ENCODE data around the gene PHLDB1. TPM values are rescaled to one million over a fixed set of nuclear protein-coding genes. Genes with fewer than 3 reads are reported as not detected.
"Not testable (repeated sequence)": the region's sequence is repeated elsewhere in the genome, so short reads cannot be mapped to it uniquely, and the experiment has no call there.

Gene PHLDB1
- polyA plus RNA-seq, 1 experiment: 83.0 TPM

GRCh38 chr11:118596224-118597146 is 10.9 kb upstream of the PHLDB1 start:
- H3K27ac ChIP-seq (ENCODE audit: low read depth, low read length): no peak overlapping the region
- ChIA-PET CTCF (no interaction called here), POLR2A (interaction anchor here (1.7 kb wide), 1 partner anchor 9 kb away, joined by 11 read pairs; no protein-coding TSS in a partner anchor)
- no peaks in the 10 kb centered on the region for H3K9me3 ChIP-seq (ENCODE audit: control insufficient read depth, insufficient read depth, low read length)
- H3K27me3 ChIP-seq (ENCODE audit: control insufficient read depth, insufficient read depth, low read length): no peaks in the 10 kb centered on the region
- no peak for DNase-seq (ENCODE audit: low read depth, low spot score)
- TF ChIP-seq, protein P1, sequence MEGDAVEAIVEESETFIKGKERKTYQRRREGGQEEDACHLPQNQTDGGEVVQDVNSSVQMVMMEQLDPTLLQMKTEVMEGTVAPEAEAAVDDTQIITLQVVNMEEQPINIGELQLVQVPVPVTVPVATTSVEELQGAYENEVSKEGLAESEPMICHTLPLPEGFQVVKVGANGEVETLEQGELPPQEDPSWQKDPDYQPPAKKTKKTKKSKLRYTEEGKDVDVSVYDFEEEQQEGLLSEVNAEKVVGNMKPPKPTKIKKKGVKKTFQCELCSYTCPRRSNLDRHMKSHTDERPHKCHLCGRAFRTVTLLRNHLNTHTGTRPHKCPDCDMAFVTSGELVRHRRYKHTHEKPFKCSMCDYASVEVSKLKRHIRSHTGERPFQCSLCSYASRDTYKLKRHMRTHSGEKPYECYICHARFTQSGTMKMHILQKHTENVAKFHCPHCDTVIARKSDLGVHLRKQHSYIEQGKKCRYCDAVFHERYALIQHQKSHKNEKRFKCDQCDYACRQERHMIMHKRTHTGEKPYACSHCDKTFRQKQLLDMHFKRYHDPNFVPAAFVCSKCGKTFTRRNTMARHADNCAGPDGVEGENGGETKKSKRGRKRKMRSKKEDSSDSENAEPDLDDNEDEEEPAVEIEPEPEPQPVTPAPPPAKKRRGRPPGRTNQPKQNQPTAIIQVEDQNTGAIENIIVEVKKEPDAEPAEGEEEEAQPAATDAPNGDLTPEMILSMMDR (IDR thresholded peaks at IDR 0.05; ENCODE audit: low read depth, low read length): no peak
- H3K4me3 ChIP-seq (ENCODE audit: low read depth, low read length): no peak overlapping the region

GRCh38 chr11:118597556-118597955 is 9.9 kb upstream of the PHLDB1 start:
- no peaks in the 10 kb centered on the region for H3K27me3 ChIP-seq (ENCODE audit: control insufficient read depth, insufficient read depth, low read length)
- ChIA-PET CTCF (interaction anchor here (1.3 to 1.5 kb wide), 3 partner anchors 13 to 63 kb away, joined by 3 to 4 read pairs (median 3); no protein-coding TSS in a partner anchor), POLR2A (interaction anchor here (1.0 kb wide), 1 partner anchor 24 kb away, joined by 3 read pairs; no protein-coding TSS in a partner anchor)
- TF ChIP-seq, protein P1 (IDR thresholded peaks at IDR 0.05; ENCODE audit: low read depth, low read length): no peak
- H3K4me3 ChIP-seq (ENCODE audit: low read depth, low read length): no peak overlapping the region
- H3K27ac ChIP-seq (ENCODE audit: low read depth, low read length): no peak overlapping the region
- no peak for DNase-seq (ENCODE audit: low read depth, low spot score)
- no peaks in the 10 kb centered on the region for H3K9me3 ChIP-seq (ENCODE audit: control insufficient read depth, insufficient read depth, low read length)

GRCh38 chr11:118602331-118602730 is 5.1 kb upstream of the PHLDB1 start:
- no peak for DNase-seq (ENCODE audit: low read depth, low spot score)
- H3K27me3 ChIP-seq (ENCODE audit: control insufficient read depth, insufficient read depth, low read length): no peaks in the 10 kb centered on the region
- CTCF ChIA-PET: interaction anchor here (1.4 kb wide), 1 partner anchor 10 kb away, joined by 4 read pairs; no protein-coding TSS in a partner anchor

GRCh38 chr11:118603709-118604108 is 3.7 kb upstream of the PHLDB1 start:
- H3K27me3 ChIP-seq (ENCODE audit: control insufficient read depth, insufficient read depth, low read length); DNase-seq (ENCODE audit: low read depth, low spot score); H3K27ac ChIP-seq (ENCODE audit: low read depth, low read length); H3K4me3 ChIP-seq (ENCODE audit: low read depth, low read length); H3K9me3 ChIP-seq (ENCODE audit: control insufficient read depth, insufficient read depth, low read length): not testable (repeated sequence)
- ChIA-PET POLR2A (interaction anchor here (0.9 to 7.0 kb wide), 2 partner anchors 9 to 16 kb away, joined by 3 to 140 read pairs; no protein-coding TSS in a partner anchor), CTCF (interaction anchor here (4.8 kb wide), 1 partner anchor 9 kb away, joined by 40 read pairs; no protein-coding TSS in a partner anchor)

More at GRCh38 chr11:118602331-118602730, 5.1 kb upstream of the PHLDB1 start:
- POLR2A ChIA-PET: no interaction called here
- H3K27ac ChIP-seq (ENCODE audit: low read depth, low read length): no peak overlapping the region
- TF ChIP-seq, protein P1 (IDR thresholded peaks at IDR 0.05; ENCODE audit: low read depth, low read length): no peak
- H3K9me3 ChIP-seq (ENCODE audit: control insufficient read depth, insufficient read depth, low read length): no peaks in the 10 kb centered on the region
- no peak overlapping the region for H3K4me3 ChIP-seq (ENCODE audit: low read depth, low read length)

- H3K27ac ChIP-seq (ENCODE audit: low read depth, low read length): peak overlapping the region; percentile 82
- ChIA-PET CTCF (interaction anchor here (1.5 to 4.8 kb wide), 3 partner anchors 9 to 54 kb away, joined by 5 to 40 read pairs (median 12); no protein-coding TSS in a partner anchor), POLR2A (interaction anchor here (0.5 to 7.0 kb wide), 5 partner anchors 9 to 178 kb away, joined by 3 to 140 read pairs (median 7); partner anchors contain the start of gene ARCN1)
- no peak for DNase-seq (ENCODE audit: low read depth, low spot score)
- no peak overlapping the region for H3K4me3 ChIP-seq (ENCODE audit: low read depth, low read length)
- TF ChIP-seq, protein P1 (IDR thresholded peaks at IDR 0.05; ENCODE audit: low read depth, low read length): no peak
- no peaks in the 10 kb centered on the region; the same call in 1 of the 2 replicates for H3K9me3 ChIP-seq (ENCODE audit: control insufficient read depth, insufficient read depth, low read length)
- H3K27me3 ChIP-seq (ENCODE audit: control insufficient read depth, insufficient read depth, low read length): no peaks in the 10 kb centered on the region
These were observed 2.8 kb upstream of the PHLDB1 start for GRCh38 chr11:118604566-118604965.

All from AG04450 (cell line).